Gastroesophageal sphincter (tissue), 4 donors: ENCODE results near the gene SHANK3. TPM values are rescaled to one million over a fixed set of nuclear protein-coding genes. Genes with fewer than 3 reads are reported as not detected.
A peak's percentile ranks its signal among the peaks of the same experiment; 100 is the strongest.
"Not testable (repeated sequence)": the region's sequence is repeated elsewhere in the genome, so short reads cannot be mapped to it uniquely, and the experiment has no call there.

Source experiments
- ATAC-seq: fragments of 150-250 bp; one replicate; pipeline ENCODE4 v1.9.1; 2016; ENCODE audit warnings: mild to moderate bottlenecking, moderate library complexity
- H3K27ac ChIP-seq, 4 donors: fragments of 200-600 bp; sonication (generic) in 3 of 4; 1 replicate in 3 of 4; 2 replicates in 1 of 4; pipeline ENCODE4 v1.5.1; 2016 to 2019
- H3K27me3 ChIP-seq: fragments of 200-600 bp; sonication (generic); one replicate; pipeline ENCODE4 v1.5.1; 2019
- H3K36me3 ChIP-seq, 2 donors: fragments of 200-600 bp; sonication (generic); one replicate each; pipeline ENCODE4 v1.5.1; 2019; ENCODE audit warnings: control low read depth in 1 of 2
- H3K4me1 ChIP-seq, 3 donors: fragments of 200-600 bp; sonication (generic); 1 replicate in 2 of 3; 2 replicates in 1 of 3; pipeline ENCODE4 v1.5.1; 2016 to 2019; ENCODE audit warnings: control low read depth in 2 of 3
- H3K4me3 ChIP-seq, 2 donors: fragments of 200-600 bp; sonication (generic); one replicate each; pipeline ENCODE4 v1.5.1; 2019; ENCODE audit warnings: mild to moderate bottlenecking in 1 of 2, moderate library complexity in 1 of 2
- H3K9me3 ChIP-seq, 3 donors: fragments of 200-600 bp; sonication (generic); one replicate each; pipeline ENCODE4 v1.5.1; 2017 to 2019; ENCODE audit warnings: control low read depth in 2 of 3
- EP300 ChIP-seq: sonication (generic); formaldehyde crosslinking; IDR thresholded peaks from one replicate; pipeline ENCODE4 v1.6.1; 2017; ENCODE audit warnings: antibody characterized with exemption, mild to moderate bottlenecking
- POLR2A ChIP-seq, 2 donors: fragments of 450-650 bp; IDR thresholded peaks; one replicate each; pipeline ENCODE4 v1.6.1; 2017; ENCODE audit warnings: antibody characterized with exemption in 2 of 2, mild to moderate bottlenecking in 2 of 2, moderate library complexity in 1 of 2
- POLR2AphosphoS5 ChIP-seq: sonication (generic); formaldehyde crosslinking; IDR thresholded peaks from one replicate; pipeline ENCODE4 v1.6.1; 2017; ENCODE audit warnings: antibody characterized with exemption
- WGBS, 2 donors: methylation state at CpG; one replicate each; pipeline ENCODE4 v1.1.5; 2018; ENCODE audit warnings: low coverage in 1 of 2; 5-methylcytosine and 5-hydroxymethylcytosine counted together
- total RNA-seq, 4 donors: library from RNA; depleted of rRNA; stranded (reverse); fragments of >200 nt; gene quantifications; one replicate each; pipeline ENCODE4 v1.1.0, GENCODE V29; 2016
- TF ChIP-seq, protein P1 (sequence below), 4 experiments: fragments of 200-600 bp in 2 of 4; fragments of 450-650 bp in 2 of 4; sonication (generic) in 1 of 4; IDR thresholded peaks; one replicate each; pipeline ENCODE4 v1.5.1; 2017 to 2019; ENCODE audit warnings: antibody characterized with exemption in 4 of 4, mild to moderate bottlenecking in 2 of 4, moderate library complexity in 2 of 4

SHANK3 gene
- total RNA-seq, 4 donors from 2014 or later = 5.9 to 20.5 (median 13.0) TPM

DNA sequence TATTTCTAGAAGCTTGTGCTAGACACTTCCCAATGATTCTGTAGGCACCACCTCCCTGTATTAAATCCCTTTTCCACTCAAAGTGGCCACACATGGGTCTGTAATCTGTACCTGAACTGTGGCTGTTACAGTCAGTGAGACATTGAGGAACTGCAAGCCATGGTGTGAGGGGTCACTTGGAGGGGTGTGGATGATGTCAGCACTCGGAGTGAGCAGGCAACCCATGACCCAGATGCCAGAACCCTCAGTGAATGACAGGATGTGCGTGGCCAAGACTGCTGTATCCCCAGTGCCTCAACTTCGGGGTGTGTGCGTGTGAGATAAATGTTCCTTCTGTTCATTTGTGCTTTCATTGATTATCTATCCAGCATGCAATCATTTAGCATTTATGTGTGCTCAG is 14.7 kb upstream of the SHANK3 start:
- H3K36me3 ChIP-seq = no peaks in the 10 kb centered on the region
- no peaks in the 10 kb centered on the region for H3K9me3 ChIP-seq
- H3K4me3 ChIP-seq = no peak overlapping the region
- 46 to 66% methylated on average over 3 to 4 of the region's 4 CpGs for WGBS, 2 donors
- peaks cover 73% of the 10 kb centered on the region for H3K27me3 ChIP-seq
- peaks cover 0 to 5% (median 0%) of the 10 kb centered on the region in 3 donors for H3K4me1 ChIP-seq
- peak overlapping the region in 1 of 4 donors; percentile 49 for H3K27ac ChIP-seq
- peak; percentile 38 for ATAC-seq
- TF ChIP-seq POLR2A (IDR thresholded peaks at IDR 0.05) (no peak), EP300 (no peak), POLR2AphosphoS5 (no peak)
- TF ChIP-seq, protein P1, sequence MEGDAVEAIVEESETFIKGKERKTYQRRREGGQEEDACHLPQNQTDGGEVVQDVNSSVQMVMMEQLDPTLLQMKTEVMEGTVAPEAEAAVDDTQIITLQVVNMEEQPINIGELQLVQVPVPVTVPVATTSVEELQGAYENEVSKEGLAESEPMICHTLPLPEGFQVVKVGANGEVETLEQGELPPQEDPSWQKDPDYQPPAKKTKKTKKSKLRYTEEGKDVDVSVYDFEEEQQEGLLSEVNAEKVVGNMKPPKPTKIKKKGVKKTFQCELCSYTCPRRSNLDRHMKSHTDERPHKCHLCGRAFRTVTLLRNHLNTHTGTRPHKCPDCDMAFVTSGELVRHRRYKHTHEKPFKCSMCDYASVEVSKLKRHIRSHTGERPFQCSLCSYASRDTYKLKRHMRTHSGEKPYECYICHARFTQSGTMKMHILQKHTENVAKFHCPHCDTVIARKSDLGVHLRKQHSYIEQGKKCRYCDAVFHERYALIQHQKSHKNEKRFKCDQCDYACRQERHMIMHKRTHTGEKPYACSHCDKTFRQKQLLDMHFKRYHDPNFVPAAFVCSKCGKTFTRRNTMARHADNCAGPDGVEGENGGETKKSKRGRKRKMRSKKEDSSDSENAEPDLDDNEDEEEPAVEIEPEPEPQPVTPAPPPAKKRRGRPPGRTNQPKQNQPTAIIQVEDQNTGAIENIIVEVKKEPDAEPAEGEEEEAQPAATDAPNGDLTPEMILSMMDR (IDR thresholded peaks at IDR 0.05) = no peak

DNA sequence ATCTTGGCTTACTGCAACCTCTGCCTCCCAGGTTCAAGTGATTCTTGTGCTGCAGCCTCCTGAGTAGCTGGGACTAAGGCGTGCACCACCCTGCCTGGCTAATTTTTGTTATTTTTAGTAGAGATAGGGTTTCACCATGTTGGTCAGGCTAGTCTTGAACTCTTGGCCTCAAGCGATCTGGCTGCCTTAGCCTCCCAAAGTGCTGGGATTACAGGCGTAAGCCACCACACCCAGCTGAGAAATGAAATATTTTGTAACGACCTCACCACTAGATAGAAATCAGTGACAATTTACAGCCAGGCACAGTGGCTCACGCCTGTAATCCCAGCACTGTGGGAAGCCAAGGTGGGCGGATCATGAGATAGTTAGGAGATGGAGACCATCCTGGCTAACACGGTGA is 12.9 kb upstream of the SHANK3 start:
- not testable (repeated sequence) for H3K27ac ChIP-seq, H3K9me3 ChIP-seq, H3K36me3 ChIP-seq, H3K4me1 ChIP-seq, H3K4me3 ChIP-seq, ATAC-seq
- H3K27me3 ChIP-seq = peaks cover 65% of the 10 kb centered on the region
- WGBS, 2 donors = 79 to 90% methylated on average over 5 to 6 of the region's 7 CpGs

DNA sequence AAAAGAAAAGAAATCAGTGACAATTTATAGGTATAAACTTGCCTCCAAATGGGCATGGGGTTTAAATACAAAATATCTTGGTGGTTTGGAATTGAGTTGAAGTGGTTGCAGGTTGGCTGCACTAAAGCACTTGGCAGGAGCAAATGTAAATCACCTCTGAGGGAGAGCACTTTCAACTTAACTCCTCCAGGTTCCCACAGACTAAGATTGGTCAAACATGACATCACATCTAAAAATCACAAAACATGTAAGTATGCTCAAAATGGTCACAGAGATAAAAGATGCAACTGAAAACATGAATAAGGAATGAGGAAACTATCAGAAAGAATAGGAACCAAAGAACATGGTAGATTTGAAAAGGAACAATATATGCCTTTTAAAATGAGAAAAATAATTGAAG is 12.3 kb upstream of the SHANK3 start:
- no peak overlapping the region for H3K27ac ChIP-seq
- H3K9me3 ChIP-seq = no peaks in the 10 kb centered on the region
- H3K4me1 ChIP-seq = peaks cover 0 to 5% (median 0%) of the 10 kb centered on the region in 3 donors
- peaks cover 60% of the 10 kb centered on the region for H3K27me3 ChIP-seq
- H3K36me3 ChIP-seq = no peaks in the 10 kb centered on the region
- no peak for ATAC-seq
- H3K4me3 ChIP-seq = no peak overlapping the region
- TF ChIP-seq EP300 = no peak

DNA sequence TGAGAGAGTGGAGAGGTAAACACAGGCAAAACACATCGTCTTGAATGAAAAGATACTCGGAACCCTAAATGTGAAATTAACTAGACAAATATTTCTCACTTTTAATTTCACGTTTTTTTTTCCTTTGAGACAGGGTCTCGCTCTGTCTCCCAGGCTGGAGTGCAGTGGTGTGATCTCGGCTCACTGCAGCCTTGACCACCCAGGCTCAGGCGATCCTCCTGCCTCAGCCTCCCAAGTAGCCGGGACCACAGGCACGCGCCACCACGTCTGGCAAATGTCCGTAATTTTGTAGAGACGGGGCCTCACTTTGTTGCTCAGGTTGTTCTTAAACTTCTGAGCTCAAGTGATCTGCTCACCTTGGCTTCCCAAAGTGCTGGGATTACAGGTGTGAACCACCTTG is 7.4 kb upstream of the SHANK3 start:
- ATAC-seq = no peak
- no peaks in the 10 kb centered on the region for H3K9me3 ChIP-seq
- TF ChIP-seq, protein P1 (IDR thresholded peaks at IDR 0.05) = no peak
- no peak for TF ChIP-seq EP300
- TF ChIP-seq POLR2AphosphoS5 = no peak
- no peak for TF ChIP-seq POLR2A (IDR thresholded peaks at IDR 0.05)
- H3K4me3 ChIP-seq = no peak overlapping the region
- no peaks in the 10 kb centered on the region for H3K36me3 ChIP-seq
- H3K27ac ChIP-seq = no peak overlapping the region
- H3K27me3 ChIP-seq = peaks cover 43% of the 10 kb centered on the region
- no peaks in the 10 kb centered on the region for H3K4me1 ChIP-seq
- WGBS, 2 donors = 80 to 92% methylated on average over 3 to 5 of the region's 12 CpGs

DNA sequence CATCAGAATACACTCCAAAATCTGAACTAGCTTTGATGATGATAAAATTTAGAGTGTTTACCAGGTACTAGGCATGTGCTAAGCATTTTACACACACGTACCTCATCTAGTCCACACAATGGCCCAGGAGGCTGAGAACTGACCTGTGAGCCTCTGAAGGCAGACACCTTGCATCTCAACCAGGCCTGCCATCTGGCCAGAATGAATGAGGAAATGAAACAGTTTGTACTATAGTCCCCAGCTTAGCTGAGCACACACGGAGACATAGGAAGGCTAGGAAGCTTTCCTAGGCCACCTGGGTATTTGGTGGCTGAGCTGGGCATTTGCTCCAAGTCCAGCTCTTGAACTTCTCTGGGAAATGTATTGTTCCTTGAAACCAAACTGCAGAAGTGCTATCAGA is 6.9 kb upstream of the SHANK3 start:
- H3K9me3 ChIP-seq = no peaks in the 10 kb centered on the region
- WGBS, 2 donors = 60 to 64% methylated on average over 1 to 2 of the region's 2 CpGs
- H3K4me3 ChIP-seq = no peak overlapping the region
- H3K27ac ChIP-seq = no peak overlapping the region
- TF ChIP-seq EP300 (no peak), POLR2A (IDR thresholded peaks at IDR 0.05) (no peak), POLR2AphosphoS5 (no peak)
- TF ChIP-seq, protein P1 (IDR thresholded peaks at IDR 0.05) = no peak
- peaks cover 43% of the 10 kb centered on the region for H3K27me3 ChIP-seq
- ATAC-seq = no peak
- H3K36me3 ChIP-seq = no peaks in the 10 kb centered on the region
- H3K4me1 ChIP-seq = no peaks in the 10 kb centered on the region

DNA sequence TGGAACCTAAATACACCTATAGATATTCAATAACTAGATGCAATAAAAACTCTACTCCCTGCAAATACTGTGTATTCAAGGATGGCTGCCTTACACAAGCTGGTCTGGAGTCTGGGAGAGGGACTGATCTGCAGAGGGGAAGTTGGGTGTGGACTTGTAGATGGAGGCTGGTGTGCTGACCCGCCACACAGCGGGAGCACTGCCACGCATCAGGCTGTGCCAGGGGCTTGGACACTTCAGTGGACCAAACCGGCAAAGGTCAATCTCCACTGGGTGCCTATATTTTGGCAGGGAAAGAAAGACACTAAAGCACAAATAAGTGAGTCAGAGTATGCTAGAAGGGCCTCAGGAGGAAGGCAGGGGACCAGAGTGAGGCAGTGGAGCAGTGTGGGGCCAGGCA is 2.1 kb upstream of the SHANK3 start:
- no peak for ATAC-seq
- Histone ChIP-seq H3K27ac (peak overlapping the region in 3 of 4 donors; percentile 60 to 67 (median 63)), H3K27me3 (peaks cover 81% of the 10 kb centered on the region)

More for the DNA sequence above, 2.1 kb upstream of the SHANK3 start:
- no peak overlapping the region for H3K4me3 ChIP-seq
- no peaks in the 10 kb centered on the region for H3K9me3 ChIP-seq
- 72 to 80% methylated on average over 1 to 4 of the region's 4 CpGs for WGBS, 2 donors
- TF ChIP-seq, protein P1 (IDR thresholded peaks at IDR 0.05) = no peak
- TF ChIP-seq POLR2AphosphoS5 = no peak
- no peak for TF ChIP-seq POLR2A (IDR thresholded peaks at IDR 0.05)
- no peak for TF ChIP-seq EP300
- H3K36me3 ChIP-seq = no peaks in the 10 kb centered on the region
- H3K4me1 ChIP-seq = peaks cover 0 to 20% (median 8%) of the 10 kb centered on the region in 3 donors
